ENCODE results near the gene ZDHHC12.
A peak's percentile ranks its signal among the peaks of the same experiment; 100 is the strongest.

ZDHHC12 gene

GRCh38 chr9:128685636-128686489 lies 38.1 kb downstream of the ZDHHC12 start:
- no peak for DNase-seq

- peak; percentile 58 to 80 for DNase-seq
These were observed 39.4 kb downstream of the ZDHHC12 start for GRCh38 chr9:128684325-128685199.

GRCh38 chr9:128684065-128684324 lies 39.9 kb downstream of the ZDHHC12 start:
- DNase-seq = no peak

- peak; percentile 36 to 52 for DNase-seq
These were observed 40.4 kb downstream of the ZDHHC12 start for GRCh38 chr9:128683340-128684064.

GRCh38 chr9:128677794-128678193 lies 46.1 kb downstream of the ZDHHC12 start:
- DNase-seq = no peak

GRCh38 chr9:128675382-128675781 lies 48.5 kb downstream of the ZDHHC12 start:
- no peak for DNase-seq
